Esophagus squamous epithelium (tissue), 5 donors: ENCODE results near the gene BRINP3. TPM values are rescaled to one million over a fixed set of nuclear protein-coding genes. Genes with fewer than 3 reads are reported as not detected.

ENCODE experiments used
- DNase-seq: peaks from one replicate; lab custom pipeline; 2025; lab: John Stamatoyannopoulos, UW
- H3K27ac ChIP-seq, 4 donors: fragments of 200-600 bp; sonication (generic); one replicate each; pipeline ENCODE4 v1.5.1; 2016 to 2019; ENCODE audit warnings: mild to moderate bottlenecking in 1 of 4
- H3K27me3 ChIP-seq, 4 donors: fragments of 200-600 bp; sonication (generic); 1 replicate in 3 of 4; 2 replicates in 1 of 4; pipeline versions ENCODE4 v1.5.1 to v1.6.0; 2017 to 2021; ENCODE audit warnings: antibody characterized with exemption in 1 of 4
- H3K36me3 ChIP-seq, 3 donors: fragments of 200-600 bp; sonication (generic); one replicate each; pipeline ENCODE4 v1.5.1; 2016 to 2019
- H3K4me1 ChIP-seq, 3 donors: fragments of 200-600 bp; sonication (generic); one replicate each; pipeline ENCODE4 v1.5.1; 2017 to 2019
- H3K4me3 ChIP-seq, 4 donors: fragments of 200-600 bp; sonication (generic); 1 replicate in 3 of 4; 2 replicates in 1 of 4; pipeline ENCODE4 v1.5.1; 2016 to 2019; ENCODE audit warnings: mild to moderate bottlenecking in 2 of 4, moderate library complexity in 1 of 4
- H3K9me3 ChIP-seq, 3 donors: fragments of 200-600 bp; sonication (generic); one replicate each; pipeline ENCODE4 v1.5.1; 2016 to 2019
- CTCF ChIP-seq, 6 experiments: fragments of 450-650 bp in 4 of 6; fragments of 200-600 bp in 2 of 6; sonication (generic) in 2 of 6; IDR thresholded peaks; one replicate each; pipeline ENCODE4 v1.5.1; 2016 to 2019; ENCODE audit warnings: antibody characterized with exemption in 6 of 6, mild to moderate bottlenecking in 4 of 6, moderate library complexity in 4 of 6
- POLR2A ChIP-seq, 4 donors: fragments of 450-650 bp; IDR thresholded peaks; one replicate each; pipeline ENCODE4 v1.6.1; 2017; ENCODE audit warnings: antibody characterized with exemption in 4 of 4, mild to moderate bottlenecking in 4 of 4, moderate library complexity in 3 of 4
- WGBS, 2 donors: methylation state at CpG; one replicate each; pipeline ENCODE4 v1.1.5; 2018; 5-methylcytosine and 5-hydroxymethylcytosine counted together
- intact Hi-C: fragments of 100-400 bp; cut with DNase I; formaldehyde crosslinking; loops from one replicate; pipeline ENCODE4 v1.15.0; 2022
- total RNA-seq, 4 donors: library from RNA; depleted of rRNA; stranded (reverse); fragments of >200 nt; gene quantifications; one replicate each; pipeline ENCODE4 v1.1.0, GENCODE V29; 2016
- donor health status: DM: yes; HTN: yes; CAD: no.

BRINP3 gene
- total RNA-seq, 4 donors from 2014 or later = 0.50 to 0.95 TPM; not detected in 2

- intact Hi-C loops = no loop called here
- Histone ChIP-seq H3K9me3 (no peaks in the 10 kb centered on the region), H3K27ac (no peak overlapping the region), H3K4me3 (peak overlapping the region in 2 of 4 donors; percentile 9 to 11), H3K36me3 (no peaks in the 10 kb centered on the region), H3K27me3 (peaks cover 0 to 62% (median 0%) of the 10 kb centered on the region in 4 donors), H3K4me1 (peaks cover 0 to 34% (median 6%) of the 10 kb centered on the region in 3 donors)
- 10 to 14% methylated on average over 6 to 13 of the region's 13 CpGs for WGBS, 2 donors
- TF ChIP-seq POLR2A (IDR thresholded peaks at IDR 0.05) = no peak
- TF ChIP-seq CTCF (IDR thresholded peaks at IDR 0.05) = no peak
- DNase-seq = no peak
Observed at GRCh38 chr1:190474650-190475211, 2.9 kb downstream of the BRINP3 start.

GRCh38 chr1:190474010-190474409 lies 3.7 kb downstream of the BRINP3 start:
- Histone ChIP-seq H3K27ac (no peak overlapping the region), H3K27me3 (peaks cover 0 to 55% (median 0%) of the 10 kb centered on the region in 4 donors), H3K36me3 (no peaks in the 10 kb centered on the region), H3K9me3 (no peaks in the 10 kb centered on the region), H3K4me1 (peaks cover 0 to 30% (median 6%) of the 10 kb centered on the region in 3 donors), H3K4me3 (peak overlapping the region in 1 of 4 donors; percentile 11)
- 60 to 61% methylated on average over 2 of the region's 2 CpGs for WGBS, 2 donors
- no peak for DNase-seq
- no peak for TF ChIP-seq POLR2A (IDR thresholded peaks at IDR 0.05)
- TF ChIP-seq CTCF (IDR thresholded peaks at IDR 0.05) = no peak
- intact Hi-C loops = no loop called here

- H3K27ac ChIP-seq = no peak overlapping the region
- no peak overlapping the region for H3K4me3 ChIP-seq
- H3K4me1 ChIP-seq = peaks cover 0 to 15% (median 0%) of the 10 kb centered on the region in 3 donors
- WGBS, 2 donors = 83 to 84% methylated on average over 1 of the region's 1 CpG
- intact Hi-C loops = no loop called here
- DNase-seq = no peak
- H3K27me3 ChIP-seq = peaks cover 0 to 40% (median 0%) of the 10 kb centered on the region in 4 donors
- no peaks in the 10 kb centered on the region for H3K9me3 ChIP-seq
- TF ChIP-seq POLR2A (IDR thresholded peaks at IDR 0.05) (no peak), CTCF (IDR thresholded peaks at IDR 0.05) (no peak)
- H3K36me3 ChIP-seq = no peaks in the 10 kb centered on the region
Observed at GRCh38 chr1:190472494-190472893, 5.2 kb downstream of the BRINP3 start.

- 74 to 80% methylated on average over 2 of the region's 2 CpGs for WGBS, 2 donors
- TF ChIP-seq CTCF (IDR thresholded peaks at IDR 0.05) (no peak), POLR2A (IDR thresholded peaks at IDR 0.05) (no peak)
- Histone ChIP-seq H3K4me3 (no peak overlapping the region), H3K36me3 (no peaks in the 10 kb centered on the region), H3K4me1 (peaks cover 0 to 12% (median 0%) of the 10 kb centered on the region in 3 donors), H3K27me3 (peaks cover 0 to 36% (median 0%) of the 10 kb centered on the region in 4 donors), H3K9me3 (no peaks in the 10 kb centered on the region), H3K27ac (no peak overlapping the region)
- DNase-seq = no peak
- intact Hi-C loops = no loop called here
Observed at GRCh38 chr1:190472042-190472441, 5.6 kb downstream of the BRINP3 start.

GRCh38 chr1:190464690-190465089 lies 13.0 kb downstream of the BRINP3 start:
- TF ChIP-seq CTCF (IDR thresholded peaks at IDR 0.05) (no peak), POLR2A (IDR thresholded peaks at IDR 0.05) (no peak)
- Histone ChIP-seq H3K27me3 (no peaks in the 10 kb centered on the region), H3K4me1 (no peaks in the 10 kb centered on the region), H3K4me3 (no peak overlapping the region), H3K9me3 (no peaks in the 10 kb centered on the region), H3K27ac (no peak overlapping the region), H3K36me3 (no peaks in the 10 kb centered on the region)
- no peak for DNase-seq
- WGBS, 2 donors = 38 to 48% methylated on average over 2 of the region's 2 CpGs
- intact Hi-C loops = no loop called here
